KMS-11 (cell line): ENCODE results near the gene NAIF1.

Source experiments
- H2AFZ ChIP-seq: fragments of 200-600 bp; sonication (generic); 2 replicates; pipeline ENCODE4 v1.6.1; 2016; ENCODE audit warnings: antibody characterized with exemption, mixed run types, low read depth
- H3K27ac ChIP-seq: fragments of 200-600 bp; sonication (generic); 2 replicates; pipeline ENCODE4 v1.6.1; 2016; ENCODE audit warnings: mild to moderate bottlenecking, mixed run types
- H3K27me3 ChIP-seq: fragments of 200-600 bp; sonication (generic); 2 replicates; pipeline ENCODE4 v1.6.1; 2017; ENCODE audit warnings: mild to moderate bottlenecking, low read depth, mixed run types, moderate library complexity; ENCODE audit not compliant: insufficient read depth
- H3K36me3 ChIP-seq: fragments of 200-600 bp; sonication (generic); 2 replicates; pipeline ENCODE4 v1.6.1; 2017; ENCODE audit warnings: mild to moderate bottlenecking, mixed run types; ENCODE audit not compliant: insufficient read depth
- H3K4me1 ChIP-seq: fragments of 200-600 bp; sonication (generic); 2 replicates; pipeline ENCODE4 v1.6.1; 2016; ENCODE audit warnings: mild to moderate bottlenecking, low read depth, mixed run types; ENCODE audit not compliant: poor library complexity, severe bottlenecking
- H3K4me2 ChIP-seq: fragments of 200-600 bp; sonication (generic); 2 replicates; pipeline ENCODE4 v1.7.0; 2016; ENCODE audit warnings: mild to moderate bottlenecking, mixed run types
- H3K4me3 ChIP-seq: fragments of 200-600 bp; sonication (generic); IDR thresholded peaks from 2 replicates; pipeline ENCODE4 v1.6.1; 2017; ENCODE audit warnings: low read depth, low read length, mixed read lengths; ENCODE audit not compliant: insufficient read depth
- H3K79me2 ChIP-seq: fragments of 200-600 bp; sonication (generic); 2 replicates; pipeline ENCODE4 v1.6.1; 2016; ENCODE audit warnings: low read depth, mixed run types; ENCODE audit not compliant: insufficient read depth
- H3K9ac ChIP-seq: fragments of 200-600 bp; sonication (generic); 2 replicates; pipeline ENCODE4 v1.6.1; 2016; ENCODE audit warnings: mild to moderate bottlenecking, mixed run types
- H4K20me1 ChIP-seq: fragments of 200-600 bp; sonication (generic); 2 replicates; pipeline ENCODE4 v1.6.1; 2016; ENCODE audit warnings: mild to moderate bottlenecking, mixed run types; ENCODE audit not compliant: insufficient read depth
- CTCF ChIP-seq: fragments of 200-600 bp; sonication (generic); conservative IDR thresholded peaks from 2 replicates; pipeline ENCODE4 v1.6.1; 2017; ENCODE audit warnings: low read depth, mild to moderate bottlenecking, antibody characterized with exemption, low read length, moderate library complexity, mixed read lengths

The NAIF1 gene

GRCh38 chr9:128088253-128088945 is 21.3 kb upstream of the NAIF1 start:
- Histone ChIP-seq H3K9ac (no peak overlapping the region), H3K27ac (no peak overlapping the region), H4K20me1 (peaks cover 6% of the 10 kb centered on the region; the same call in 1 of the 2 replicates), H3K4me1 (peaks cover 20% of the 10 kb centered on the region), H3K79me2 (peaks cover 100% of the 10 kb centered on the region), H3K4me2 (no peak overlapping the region), H3K4me3 (no peak overlapping the region), H2AFZ (no peak overlapping the region), H3K27me3 (no peaks in the 10 kb centered on the region), H3K36me3 (0 out of 2 replicates have a peak, but pooled peaks cover 2% of the 10 kb centered on the region)
- TF ChIP-seq CTCF = no peak

DNA sequence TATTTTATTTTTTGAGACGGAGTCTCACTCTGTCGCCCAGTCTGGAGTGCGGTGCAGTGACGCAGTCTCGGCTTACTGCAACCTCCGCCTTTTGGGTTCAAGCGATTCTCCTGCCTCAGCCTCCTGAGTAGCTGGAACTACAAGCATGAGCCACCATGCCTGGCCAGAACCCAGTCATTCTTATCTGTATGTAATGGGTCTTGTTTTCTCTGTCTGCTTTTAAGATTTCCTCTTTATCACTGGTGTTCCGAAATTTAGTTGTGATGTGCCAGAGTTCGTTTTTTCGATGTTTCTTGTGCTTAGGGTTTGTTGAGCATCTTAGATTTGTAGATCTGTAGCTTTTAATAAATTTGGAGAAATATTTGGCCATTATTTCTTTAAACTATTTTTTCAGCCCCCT is 20.1 kb upstream of the NAIF1 start:
- H4K20me1 ChIP-seq = peaks cover 6% of the 10 kb centered on the region; the same call in 1 of the 2 replicates
- peaks cover 98% of the 10 kb centered on the region for H3K79me2 ChIP-seq

GRCh38 chr9:128085943-128086342 is 18.8 kb upstream of the NAIF1 start:
- no peaks in the 10 kb centered on the region for H3K27me3 ChIP-seq
- TF ChIP-seq CTCF = no peak
- no peak overlapping the region for H2AFZ ChIP-seq
- H3K9ac ChIP-seq = no peak overlapping the region
- no peak overlapping the region for H3K4me3 ChIP-seq
- 0 out of 2 replicates have a peak, but pooled peaks cover 2% of the 10 kb centered on the region for H3K36me3 ChIP-seq
- H3K27ac ChIP-seq = no peak overlapping the region
- H3K79me2 ChIP-seq = peaks cover 93% of the 10 kb centered on the region
- H3K4me1 ChIP-seq = peaks cover 43% of the 10 kb centered on the region
- H4K20me1 ChIP-seq = no peaks in the 10 kb centered on the region
- no peak overlapping the region for H3K4me2 ChIP-seq

More for the DNA sequence above, 20.1 kb upstream of the NAIF1 start:
- Histone ChIP-seq H3K4me2 (no peak overlapping the region), H2AFZ (no peak overlapping the region), H3K9ac (no peak overlapping the region), H3K4me1 (peaks cover 30% of the 10 kb centered on the region), H3K27ac (no peak overlapping the region), H3K27me3 (no peaks in the 10 kb centered on the region), H3K4me3 (no peak overlapping the region), H3K36me3 (0 out of 2 replicates have a peak, but pooled peaks cover 2% of the 10 kb centered on the region)
- TF ChIP-seq CTCF = no peak

DNA sequence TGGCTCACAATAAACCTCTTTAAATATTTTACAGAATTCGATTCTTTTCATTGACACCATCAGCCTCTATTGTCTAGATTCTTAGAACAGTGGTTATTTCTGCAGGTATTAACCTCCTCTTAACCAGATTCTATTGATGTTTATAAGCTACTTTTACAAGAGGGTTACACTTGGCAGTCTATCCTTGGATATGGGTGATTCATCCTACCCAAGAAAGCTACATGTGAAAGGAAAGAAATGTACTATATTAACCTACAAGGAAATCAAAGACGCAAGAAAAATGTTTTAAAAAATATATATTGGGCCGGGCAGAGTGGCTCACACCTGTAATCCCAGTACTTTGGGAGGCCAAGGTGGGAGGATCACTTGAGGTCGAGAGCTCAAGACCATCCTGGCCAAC is 17.6 kb upstream of the NAIF1 start:
- no peak overlapping the region for H2AFZ ChIP-seq
- peaks cover 55% of the 10 kb centered on the region for H3K4me1 ChIP-seq
- TF ChIP-seq CTCF = no peak
- H3K27ac ChIP-seq = no peak overlapping the region
- H3K4me2 ChIP-seq = no peak overlapping the region
- no peak overlapping the region for H3K4me3 ChIP-seq
- 0 out of 2 replicates have a peak, but pooled peaks cover 2% of the 10 kb centered on the region for H3K36me3 ChIP-seq
- H4K20me1 ChIP-seq = no peaks in the 10 kb centered on the region
- H3K9ac ChIP-seq = no peak overlapping the region
- no peaks in the 10 kb centered on the region for H3K27me3 ChIP-seq
- peaks cover 93% of the 10 kb centered on the region for H3K79me2 ChIP-seq
